GM11168 (cell line): ENCODE data around the gene MAPK4.

Experiments
- in situ Hi-C: fragments of 300-500 bp; cut with MboI; formaldehyde crosslinking; loops from one replicate; pipeline ENCODE4 v1.12.0; 2022; ENCODE audit warnings: low sequenced_read_pairs; ENCODE audit not compliant: unreplicated experiment

MAPK4 gene

GRCh38 chr18:50707855-50708469, 148.1 kb downstream of the MAPK4 start:
- in situ Hi-C loops: no loop called here

GRCh38 chr18:50709193-50709592, 149.3 kb downstream of the MAPK4 start:
- in situ Hi-C loops: no loop called here

- in situ Hi-C loops: no loop called here
These were observed 151.5 kb downstream of the MAPK4 start for GRCh38 chr18:50711386-50711785.

GRCh38 chr18:50715919-50716318, 156.0 kb downstream of the MAPK4 start:
- in situ Hi-C loops: no loop called here

GRCh38 chr18:50716902-50717301, 157.0 kb downstream of the MAPK4 start:
- in situ Hi-C loops: no loop called here

GRCh38 chr18:50717563-50717962, 157.7 kb downstream of the MAPK4 start:
- in situ Hi-C loops: no loop called here

- in situ Hi-C loops: no loop called here
These were observed 159.8 kb downstream of the MAPK4 start for GRCh38 chr18:50719471-50720324.

GRCh38 chr18:50720325-50720674, 160.4 kb downstream of the MAPK4 start:
- in situ Hi-C loops: no loop called here

- in situ Hi-C loops: no loop called here
These were observed 161.1 kb downstream of the MAPK4 start for GRCh38 chr18:50721006-50721405.

GRCh38 chr18:50721451-50722120, 161.7 kb downstream of the MAPK4 start:
- in situ Hi-C loops: no loop called here

- in situ Hi-C loops: no loop called here
These were observed 162.4 kb downstream of the MAPK4 start for GRCh38 chr18:50722311-50722710.

GRCh38 chr18:50724751-50725151, 164.9 kb downstream of the MAPK4 start:
- in situ Hi-C loops: no loop called here

GRCh38 chr18:50726960-50727589, 167.2 kb downstream of the MAPK4 start:
- in situ Hi-C loops: no loop called here

GRCh38 chr18:50727721-50728471, 168.0 kb downstream of the MAPK4 start:
- in situ Hi-C loops: no loop called here

GRCh38 chr18:50729376-50729775, 169.5 kb downstream of the MAPK4 start:
- in situ Hi-C loops: no loop called here

GRCh38 chr18:50729986-50730385, 170.1 kb downstream of the MAPK4 start:
- in situ Hi-C loops: no loop called here

GRCh38 chr18:50734342-50734741, 174.5 kb downstream of the MAPK4 start:
- in situ Hi-C loops: no loop called here

GRCh38 chr18:50734886-50735285, 175.0 kb downstream of the MAPK4 start:
- in situ Hi-C loops: no loop called here

GRCh38 chr18:50737127-50737526, 177.2 kb downstream of the MAPK4 start:
- in situ Hi-C loops: no loop called here

GRCh38 chr18:50738098-50738757, 178.3 kb downstream of the MAPK4 start:
- in situ Hi-C loops: no loop called here
